Spleen (tissue), 7 donors: Measurements from ENCODE around the gene ADAD2.

Source experiments
- CTCF ChIP-seq, 11 experiments: fragments of 200-600 bp in 7 of 11; fragments of 450-650 bp in 4 of 11; sonication (generic) in 4 of 11; IDR thresholded peaks in 8 of 11; conservative IDR thresholded peaks in 3 of 11; 1 replicate in 7 of 11; 2 replicates in 4 of 11; pipeline versions ENCODE4 v1.4.0 to v1.8.0; 2016 to 2021; ENCODE audit warnings: antibody characterized with exemption in 11 of 11, inconsistent platforms in 4 of 11, mild to moderate bottlenecking in 1 of 11
- POLR2A ChIP-seq, 3 donors: fragments of 450-650 bp; IDR thresholded peaks; one replicate each; pipeline ENCODE4 v1.5.1; 2017; ENCODE audit warnings: antibody characterized with exemption in 3 of 3, mild to moderate bottlenecking in 1 of 3
- POLR2AphosphoS5 ChIP-seq, 3 donors: sonication (generic); formaldehyde crosslinking; IDR thresholded peaks; one replicate each; pipeline ENCODE4 v1.5.1; 2017; ENCODE audit warnings: antibody characterized with exemption in 3 of 3
- donor health status: DM: no; HTN: no; CAD: no; lungs with moderate emphysema.
- donor health status: DM: no; HTN: no; CAD: no.
- donor health status: DM: no; HTN: no; CAD: no.

- TF ChIP-seq CTCF (IDR thresholded peaks at IDR 0.05 in 8 of 11, conservative IDR thresholded peaks at IDR 0.05 in 3 of 11): no peak
- TF ChIP-seq POLR2AphosphoS5 (IDR thresholded peaks at IDR 0.05): no peak
- no peak for TF ChIP-seq POLR2A (IDR thresholded peaks at IDR 0.05)
Observed at GRCh38 chr16:84234321-84235241, 43.6 kb downstream of the ADAD2 start.
